Stimulated activated CD8-positive, alpha-beta memory T cell treated with anti-CD3 and anti-CD28 coated beads, Interleukin-4, amount 100 ng/mL, for 24 hours (primary cell): ENCODE measurements around the gene ITGB5.
"Not testable (repeated sequence)": the region's sequence is repeated elsewhere in the genome, so short reads cannot be mapped to it uniquely, and the experiment has no call there.

Experiments used
- DNase-seq: peaks from one replicate; pipeline ENCODE4 v3.0.0-alpha.2; 2020; ENCODE audit warnings: low read depth

ITGB5 gene

GRCh38 chr3:124834723-124835718 is 52.1 kb downstream of the ITGB5 start:
- peak; percentile 27 for DNase-seq

DNA sequence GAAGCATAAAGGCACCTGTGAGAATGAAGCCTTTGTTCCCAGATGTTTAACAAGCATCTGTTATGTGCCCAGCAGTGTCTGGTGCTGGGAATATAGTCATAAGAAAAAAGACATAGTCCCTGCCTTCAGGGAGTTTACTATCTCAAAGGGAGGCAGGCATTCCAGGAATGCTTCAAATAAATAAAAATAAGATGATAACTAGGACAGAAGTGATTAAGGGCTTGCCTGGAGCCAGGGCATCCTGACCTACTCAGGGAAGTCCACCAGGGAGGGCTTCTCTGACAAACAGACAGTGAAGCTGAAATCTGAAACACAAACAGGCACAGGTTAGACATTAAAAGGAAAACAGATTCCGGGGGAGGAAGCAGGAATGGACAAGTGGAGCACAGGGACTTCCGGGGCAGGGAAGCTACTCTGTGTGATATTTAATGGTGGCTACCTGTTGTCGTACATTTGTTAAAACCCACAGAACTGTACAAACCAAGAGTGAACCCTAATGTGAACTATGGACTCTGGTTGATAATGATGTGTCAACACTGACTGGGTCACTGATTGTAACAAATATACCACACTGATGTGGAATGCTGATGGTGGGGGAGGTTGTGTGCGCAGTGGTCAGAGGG is 53.3 kb downstream of the ITGB5 start:
- no peak for DNase-seq

- DNase-seq, result no peak
These were observed 54.1 kb downstream of the ITGB5 start for GRCh38 chr3:124832782-124833709.

- DNase-seq, result no peak
These were observed 55.5 kb downstream of the ITGB5 start for GRCh38 chr3:124831628-124832199.

- no peak for DNase-seq
These were observed 57.2 kb downstream of the ITGB5 start for GRCh38 chr3:124829819-124830554.

GRCh38 chr3:124829178-124829818 is 57.9 kb downstream of the ITGB5 start:
- DNase-seq, result no peak

DNA sequence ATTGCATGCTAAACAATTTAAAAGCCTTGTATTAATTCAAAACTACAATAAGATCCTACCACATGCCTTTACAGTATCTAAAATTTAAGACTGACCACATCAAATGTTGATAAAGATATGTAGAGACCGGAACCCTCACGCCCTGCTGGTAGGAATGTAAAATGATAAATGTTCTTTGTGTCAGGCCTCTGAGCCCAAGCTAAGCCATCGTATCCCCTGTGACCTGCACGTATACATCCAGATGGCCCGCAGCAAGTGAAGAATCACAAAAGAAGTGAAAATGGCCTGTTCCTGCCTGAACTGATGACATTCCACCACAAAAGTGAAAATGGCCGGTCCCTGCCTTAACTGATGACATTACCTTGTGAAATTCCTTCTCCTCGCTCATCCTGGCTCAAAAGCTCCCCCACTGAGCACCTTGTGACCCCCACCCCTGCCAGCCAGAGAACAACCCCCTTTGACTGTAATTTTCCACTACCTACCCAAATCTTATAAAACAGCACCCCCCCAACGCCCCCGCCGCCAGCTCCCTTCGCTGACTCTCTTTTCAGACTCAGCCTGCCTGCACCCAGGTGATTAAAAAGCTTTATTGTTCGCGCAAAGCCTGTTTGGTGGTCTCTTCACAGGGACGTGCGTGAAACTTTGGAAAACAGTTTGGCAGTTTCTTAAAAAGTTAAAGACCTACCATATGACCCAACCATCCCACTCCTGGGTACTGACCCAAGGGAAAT is 59.5 kb downstream of the ITGB5 start:
- not testable (repeated sequence) for DNase-seq

DNA sequence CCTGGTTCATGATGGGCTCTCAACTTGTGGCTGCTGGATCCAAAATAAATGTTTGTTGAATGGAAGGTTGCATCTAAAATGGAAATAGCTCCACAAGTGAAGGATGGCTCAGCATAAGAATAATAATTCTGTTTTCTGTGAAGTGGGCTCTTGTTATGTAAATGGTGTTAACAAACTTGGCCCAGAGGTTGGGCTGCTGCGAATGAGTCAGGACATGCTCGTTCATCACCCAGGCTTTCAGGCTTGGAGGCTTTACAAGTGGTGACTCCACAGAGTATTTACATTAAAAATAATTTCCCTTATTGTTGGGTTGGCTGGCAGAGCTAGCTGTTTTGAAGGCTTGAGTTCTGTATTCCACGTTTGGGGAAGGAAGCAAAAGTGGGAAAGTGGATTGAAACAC is 60.5 kb downstream of the ITGB5 start:
- no peak for DNase-seq

- DNase-seq, result no peak
These were observed 62.8 kb downstream of the ITGB5 start for GRCh38 chr3:124824286-124824915.

DNA sequence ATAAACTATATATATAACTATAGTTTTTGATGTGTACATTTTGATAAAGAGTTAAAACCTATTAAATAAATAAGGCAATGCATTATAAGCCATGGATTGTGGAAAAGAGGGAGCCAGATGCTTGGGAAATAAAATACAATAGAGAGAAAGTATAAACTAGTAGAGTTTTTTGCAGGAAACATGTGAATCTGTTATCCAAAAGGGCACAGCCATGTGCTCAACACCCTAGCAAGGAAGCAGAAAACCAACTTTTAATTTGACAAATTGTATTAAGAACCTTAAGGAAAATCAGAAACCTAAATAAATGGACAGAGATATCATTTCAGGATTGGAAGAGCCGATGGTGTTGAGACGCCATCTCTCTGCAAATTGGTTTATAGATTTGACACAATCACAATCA is 63.5 kb downstream of the ITGB5 start:
- no peak for DNase-seq

DNA sequence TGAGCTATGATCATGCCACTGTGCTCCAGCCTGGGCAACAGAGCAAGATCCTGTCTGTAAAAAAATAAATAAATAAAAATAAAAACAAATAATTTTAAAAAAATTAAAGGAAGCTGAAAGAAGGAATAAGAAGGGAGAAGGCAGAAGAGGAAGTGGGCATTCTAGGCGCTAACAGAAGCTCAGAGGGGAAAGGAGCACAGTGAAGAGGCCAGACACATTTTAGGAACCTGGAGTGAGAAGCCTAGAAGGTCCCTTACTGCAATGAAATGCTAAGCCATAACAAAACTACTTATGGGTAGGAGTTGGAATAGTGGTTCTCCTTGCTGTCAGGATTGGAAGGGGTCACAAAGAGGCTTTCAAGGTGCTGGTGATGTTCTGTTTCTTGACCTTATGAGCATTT is 64.0 kb downstream of the ITGB5 start:
- DNase-seq, result no peak

DNA sequence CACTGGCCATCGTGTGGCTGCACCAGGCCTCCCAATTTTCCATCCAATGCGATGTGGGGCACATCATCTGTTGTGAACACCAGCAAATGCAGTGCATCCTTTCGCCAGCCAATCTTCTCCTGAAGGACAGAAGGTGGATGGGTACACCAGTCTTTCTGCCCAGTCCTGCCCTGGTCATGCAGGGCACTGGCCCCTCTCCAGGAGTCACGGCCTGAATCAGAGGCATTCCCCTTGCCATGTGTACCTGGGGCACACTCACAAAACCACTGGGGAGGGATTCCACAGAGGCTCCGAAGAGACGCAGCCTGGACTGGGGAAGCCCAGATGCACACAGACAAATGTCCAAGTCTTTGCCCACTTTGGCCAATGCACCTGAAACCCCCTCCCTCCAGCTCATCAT is 65.8 kb downstream of the ITGB5 start:
- DNase-seq, result no peak

DNA sequence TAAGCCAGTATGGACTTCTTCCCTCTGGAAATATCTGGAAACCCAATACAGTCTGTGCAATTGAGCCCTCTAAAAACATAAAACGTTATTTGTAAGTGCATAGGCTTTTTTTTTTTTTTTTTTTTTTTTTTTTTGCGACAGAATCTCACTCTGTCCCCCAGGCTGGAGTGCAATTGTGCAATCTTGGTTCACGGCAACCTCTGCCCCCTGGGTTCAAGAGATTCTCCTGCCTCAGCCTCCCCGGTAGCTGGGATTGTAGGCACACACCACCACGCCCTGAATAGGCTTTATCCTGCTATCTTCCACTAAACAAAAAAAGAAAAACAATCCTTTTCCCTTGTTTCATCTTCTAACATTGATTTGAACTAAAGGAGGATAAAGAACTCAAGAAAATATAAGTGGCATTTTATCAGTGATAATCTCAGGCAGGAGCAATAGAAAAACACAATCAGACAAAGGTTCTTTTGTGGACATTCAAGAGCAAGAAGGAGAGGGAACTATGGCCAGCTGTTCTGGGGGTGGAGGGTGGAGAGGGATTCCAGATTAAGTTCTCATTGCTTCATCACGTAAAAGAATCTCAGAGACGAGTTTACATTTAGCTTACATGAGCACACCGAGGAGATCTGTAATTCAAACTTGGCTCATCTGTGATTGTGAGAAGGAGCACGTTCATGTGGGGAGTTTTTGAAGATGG is 68.6 kb downstream of the ITGB5 start:
- DNase-seq, result no peak

DNA sequence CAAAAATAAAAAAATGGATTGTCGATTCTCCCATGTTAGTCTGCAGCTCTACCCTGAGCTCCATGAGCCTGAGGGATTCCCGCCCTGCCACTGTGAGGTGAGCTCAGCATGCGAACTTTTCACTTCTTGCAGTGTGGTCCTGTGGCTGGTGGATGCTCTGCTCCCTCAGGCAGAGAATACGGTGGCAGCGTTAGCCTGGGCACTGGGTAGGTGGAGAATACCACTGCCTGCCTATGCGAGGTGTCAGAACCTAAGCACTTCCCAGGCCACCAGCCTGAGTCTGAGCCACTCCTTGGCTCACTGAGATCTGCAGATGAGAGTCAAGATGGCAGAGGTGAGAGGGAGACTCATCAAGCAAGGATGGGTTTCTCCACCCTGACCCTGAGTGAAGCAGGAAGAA is 70.1 kb downstream of the ITGB5 start:
- DNase-seq, result no peak

DNA sequence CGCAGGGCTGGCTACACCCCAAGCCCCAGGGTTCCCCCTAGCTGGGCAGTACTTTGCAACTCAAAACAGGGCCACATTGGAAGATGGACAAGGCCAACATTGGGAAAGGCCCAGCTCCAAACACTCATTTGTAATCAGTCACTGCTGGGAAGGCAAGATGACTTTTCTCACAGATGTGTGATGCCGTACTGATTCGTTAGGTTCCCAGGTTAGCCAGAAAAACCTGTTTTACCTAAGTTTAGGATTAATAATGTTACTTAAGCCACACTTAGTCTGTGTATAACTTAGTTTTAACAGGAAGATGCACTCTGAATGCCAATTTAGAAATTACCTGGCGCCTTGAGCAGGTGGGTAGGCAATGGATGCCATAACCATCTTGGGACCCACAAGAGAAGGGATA is 71.0 kb downstream of the ITGB5 start:
- DNase-seq, result no peak

DNA sequence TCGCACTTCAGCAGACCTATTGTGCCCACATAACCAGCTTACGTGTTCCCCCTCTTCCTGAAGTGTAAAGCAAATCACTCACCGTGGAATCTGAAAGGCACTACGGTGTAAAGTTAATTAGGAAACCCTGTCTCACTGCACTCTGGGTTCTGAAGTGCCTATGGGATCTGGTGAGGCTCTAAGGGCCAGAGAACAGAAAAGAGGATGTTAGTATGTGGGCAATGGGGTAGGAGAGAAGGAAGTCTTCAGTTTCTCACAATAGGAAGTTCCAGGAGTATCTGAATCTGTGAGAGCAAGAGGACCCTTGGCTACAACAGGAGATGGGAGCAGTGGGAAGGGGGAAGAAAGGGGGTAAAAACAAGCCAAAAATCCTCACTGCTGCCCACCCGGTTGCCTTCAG is 71.4 kb downstream of the ITGB5 start:
- no peak for DNase-seq

DNA sequence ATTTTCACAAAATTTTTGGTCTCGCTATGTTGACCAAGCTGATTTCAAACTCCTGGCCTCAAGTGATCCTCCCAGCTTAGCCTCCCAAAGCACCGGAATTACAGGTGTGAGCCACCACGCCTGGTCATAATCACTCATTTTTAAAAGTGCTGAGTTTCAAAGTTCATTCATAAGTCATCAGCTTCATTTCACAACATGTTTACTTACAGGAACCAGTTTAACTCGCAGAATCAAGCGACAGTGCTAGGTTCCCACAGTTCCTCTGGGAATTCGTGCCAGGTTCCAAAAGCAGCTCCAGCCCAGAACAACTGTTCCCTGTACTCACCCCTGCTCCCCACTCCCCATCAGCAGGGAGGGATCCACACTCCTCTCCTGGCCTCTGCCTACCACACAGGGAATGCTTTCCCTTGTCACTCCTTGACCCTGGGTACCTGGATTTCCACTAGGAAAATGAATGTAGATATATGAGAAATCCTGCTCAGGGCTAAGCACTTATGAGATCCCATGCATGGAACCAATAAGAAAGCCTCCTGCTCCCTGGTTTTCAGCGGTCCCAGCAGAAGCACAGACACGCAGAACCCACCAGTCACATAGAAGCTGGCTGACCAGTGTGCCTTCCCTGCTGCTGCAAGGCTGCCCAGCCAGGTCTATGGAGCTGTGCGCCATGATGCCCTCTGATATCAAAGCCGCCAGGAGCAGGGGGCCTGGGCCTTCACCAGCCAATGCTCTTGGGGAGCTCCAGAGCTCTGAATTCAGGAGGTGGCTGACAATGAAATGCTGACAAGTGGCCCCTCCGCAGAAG is 72.3 kb downstream of the ITGB5 start:
- DNase-seq, result no peak

DNA sequence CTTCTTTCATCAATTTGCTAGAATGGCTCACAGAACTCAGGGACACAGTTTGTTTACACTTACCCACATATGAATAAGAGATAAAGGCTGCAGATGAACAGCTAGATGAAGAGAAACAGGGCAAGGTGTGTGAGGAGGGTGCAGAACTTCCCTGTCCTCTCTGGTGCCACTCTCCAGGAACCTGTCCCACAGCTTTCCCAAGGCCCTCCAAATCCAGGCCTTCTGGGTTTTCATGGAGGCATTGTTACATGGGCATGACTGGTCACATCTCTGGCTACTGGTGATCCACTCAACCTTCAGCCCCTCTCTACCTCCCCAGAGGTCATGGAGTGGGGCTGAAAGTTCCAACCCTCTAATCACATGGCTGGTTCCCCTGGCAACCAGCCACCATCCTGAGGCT is 73.6 kb downstream of the ITGB5 start:
- no peak for DNase-seq
